ENCODE results near the gene STOX2.

The STOX2 gene

DNA sequence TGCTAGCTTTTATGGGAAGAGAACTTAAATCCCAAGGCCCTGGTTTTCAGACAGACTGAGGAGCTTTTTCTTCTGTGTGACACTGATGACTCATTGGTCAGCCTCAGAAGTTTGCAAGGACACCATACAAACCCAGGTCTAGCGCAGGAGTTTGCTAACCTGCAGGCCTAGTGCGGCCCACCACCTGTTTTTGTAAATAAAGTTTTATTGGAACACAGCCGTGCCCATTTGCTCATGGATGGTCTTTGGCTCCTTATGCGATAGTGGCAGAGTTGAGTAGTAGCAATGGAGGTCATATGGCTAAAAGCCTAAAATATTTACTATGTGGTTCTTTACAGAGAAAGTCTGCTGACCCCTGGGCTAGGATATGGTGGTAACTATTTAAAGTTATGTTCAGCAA is 98.3 kb downstream of the STOX2 start:
- Histone ChIP-seq H3K27ac (no peak overlapping the region), H3K9me3 (no peaks in the 10 kb centered on the region), H3K4me3 (no peak overlapping the region), H3K27me3 (no peaks in the 10 kb centered on the region), H3K4me1 (no peaks in the 10 kb centered on the region), H3K36me3 (no peaks in the 10 kb centered on the region)
- DNase-seq, result no peak
- intact Hi-C loops (cut with DNase I; ENCODE audit: low total_unique reads), result no loop called here
- TF ChIP-seq, protein P1, sequence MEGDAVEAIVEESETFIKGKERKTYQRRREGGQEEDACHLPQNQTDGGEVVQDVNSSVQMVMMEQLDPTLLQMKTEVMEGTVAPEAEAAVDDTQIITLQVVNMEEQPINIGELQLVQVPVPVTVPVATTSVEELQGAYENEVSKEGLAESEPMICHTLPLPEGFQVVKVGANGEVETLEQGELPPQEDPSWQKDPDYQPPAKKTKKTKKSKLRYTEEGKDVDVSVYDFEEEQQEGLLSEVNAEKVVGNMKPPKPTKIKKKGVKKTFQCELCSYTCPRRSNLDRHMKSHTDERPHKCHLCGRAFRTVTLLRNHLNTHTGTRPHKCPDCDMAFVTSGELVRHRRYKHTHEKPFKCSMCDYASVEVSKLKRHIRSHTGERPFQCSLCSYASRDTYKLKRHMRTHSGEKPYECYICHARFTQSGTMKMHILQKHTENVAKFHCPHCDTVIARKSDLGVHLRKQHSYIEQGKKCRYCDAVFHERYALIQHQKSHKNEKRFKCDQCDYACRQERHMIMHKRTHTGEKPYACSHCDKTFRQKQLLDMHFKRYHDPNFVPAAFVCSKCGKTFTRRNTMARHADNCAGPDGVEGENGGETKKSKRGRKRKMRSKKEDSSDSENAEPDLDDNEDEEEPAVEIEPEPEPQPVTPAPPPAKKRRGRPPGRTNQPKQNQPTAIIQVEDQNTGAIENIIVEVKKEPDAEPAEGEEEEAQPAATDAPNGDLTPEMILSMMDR (IDR thresholded peaks at IDR 0.05), result no peak

DNA sequence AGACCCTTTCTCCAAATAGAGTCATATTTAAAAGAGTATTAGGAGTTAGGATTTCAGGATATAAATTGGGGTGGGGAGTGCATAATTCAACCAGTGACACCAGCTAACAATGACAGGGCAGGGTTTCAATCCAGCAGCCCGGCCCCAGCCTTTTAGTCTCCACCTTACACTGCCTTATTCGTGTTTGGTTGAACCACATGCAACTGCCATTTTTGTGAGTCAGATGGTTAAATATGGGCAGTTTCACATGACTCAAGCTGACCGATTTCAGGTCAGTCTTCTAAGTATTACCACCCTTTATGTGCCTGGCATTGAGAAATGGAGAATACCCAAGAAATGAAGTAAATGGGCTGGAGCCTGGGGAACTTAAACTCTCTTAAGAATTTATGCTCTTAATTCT is 102.8 kb downstream of the STOX2 start:
- Histone ChIP-seq H3K4me3 (no peak overlapping the region), H3K27me3 (no peaks in the 10 kb centered on the region), H3K4me1 (no peaks in the 10 kb centered on the region), H3K9me3 (no peaks in the 10 kb centered on the region), H3K27ac (no peak overlapping the region), H3K36me3 (peaks cover 0 to 13% (median 0%) of the 10 kb centered on the region in 3 donors)
- TF ChIP-seq, protein P1 (IDR thresholded peaks at IDR 0.05), result no peak
- no peak for DNase-seq
- intact Hi-C loops (cut with DNase I; ENCODE audit: low total_unique reads), result no loop called here

DNA sequence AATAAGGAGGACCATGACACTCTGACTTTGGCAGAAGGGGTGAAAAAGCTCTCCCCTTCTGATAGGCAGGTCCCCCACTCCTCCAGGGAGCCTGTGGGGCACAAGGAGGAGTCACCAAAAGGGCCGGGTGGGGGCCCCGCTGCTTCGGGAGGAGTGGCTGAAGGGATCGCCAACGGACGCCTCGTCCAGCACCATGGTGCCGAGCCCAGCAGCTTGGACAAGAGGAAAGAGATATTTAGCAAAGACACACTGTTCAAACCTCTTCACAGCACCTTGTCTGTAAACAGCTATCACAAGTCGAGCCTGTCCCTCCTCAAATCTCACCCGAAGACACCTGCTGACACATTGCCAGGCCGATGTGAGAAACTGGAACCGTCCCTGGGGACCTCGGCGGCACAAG is 105.6 kb downstream of the STOX2 start:
- Histone ChIP-seq H3K9me3 (no peaks in the 10 kb centered on the region), H3K4me3 (no peak overlapping the region), H3K36me3 (peaks cover 0 to 13% (median 0%) of the 10 kb centered on the region in 3 donors), H3K27ac (no peak overlapping the region), H3K27me3 (no peaks in the 10 kb centered on the region), H3K4me1 (no peaks in the 10 kb centered on the region)
- intact Hi-C loops (cut with DNase I; ENCODE audit: low total_unique reads), result no loop called here
- DNase-seq, result no peak
- TF ChIP-seq, protein P1 (IDR thresholded peaks at IDR 0.05), result no peak

DNA sequence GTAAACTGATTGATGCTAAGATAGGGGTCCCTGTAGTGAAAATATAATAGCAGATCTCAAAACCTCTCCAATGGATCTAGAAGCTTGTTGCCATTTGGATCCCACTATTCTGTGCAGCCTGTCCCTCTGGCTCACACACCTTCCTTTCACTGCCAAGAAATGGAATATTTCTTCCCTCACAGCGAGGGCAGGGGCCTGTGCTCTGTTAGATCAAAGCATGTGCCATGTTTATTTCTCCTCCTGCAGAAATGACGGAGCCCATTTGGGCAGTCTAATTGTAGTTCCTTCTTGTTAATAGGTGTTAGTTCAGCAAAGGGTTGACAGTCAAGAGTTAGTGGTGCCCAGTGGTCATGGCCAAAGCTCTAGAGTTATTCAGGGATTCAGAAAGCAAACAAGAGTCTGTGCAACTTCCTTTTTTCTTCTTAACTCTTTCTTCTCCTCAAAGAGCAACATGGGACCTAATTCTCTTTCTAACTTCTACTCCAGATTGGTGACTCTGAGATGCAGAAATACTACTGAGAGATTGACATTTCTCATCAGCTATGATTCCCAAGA is 106.8 kb downstream of the STOX2 start:
- Histone ChIP-seq H3K27ac (no peak overlapping the region), H3K9me3 (no peaks in the 10 kb centered on the region), H3K27me3 (no peaks in the 10 kb centered on the region), H3K4me3 (no peak overlapping the region), H3K4me1 (no peaks in the 10 kb centered on the region), H3K36me3 (peaks cover 0 to 13% (median 0%) of the 10 kb centered on the region in 3 donors)
- TF ChIP-seq, protein P1 (IDR thresholded peaks at IDR 0.05), result no peak
- intact Hi-C loops (cut with DNase I; ENCODE audit: low total_unique reads), result no loop called here
- no peak for DNase-seq

DNA sequence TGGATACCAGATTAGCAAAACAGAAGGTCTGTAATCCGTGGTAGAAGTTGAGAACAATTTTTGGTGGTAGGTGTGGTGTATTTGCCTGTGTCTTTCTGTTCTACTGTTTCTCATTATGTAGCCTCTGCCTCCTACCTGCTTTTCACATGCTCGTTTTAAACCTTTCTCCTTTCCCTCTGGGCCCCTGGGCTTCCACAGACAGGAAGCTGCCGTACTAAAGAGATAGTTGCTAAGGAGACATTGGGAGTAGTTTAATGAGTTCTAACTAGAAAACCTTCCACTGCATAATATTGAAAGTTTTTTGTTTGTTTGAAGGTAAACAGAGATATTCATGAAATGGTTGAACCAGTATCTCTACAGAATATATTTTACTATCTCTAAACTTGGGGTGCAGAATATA is 107.8 kb downstream of the STOX2 start:
- H3K36me3 ChIP-seq, result peaks cover 0 to 13% (median 0%) of the 10 kb centered on the region in 3 donors
- no peaks in the 10 kb centered on the region for H3K9me3 ChIP-seq
- H3K4me3 ChIP-seq, result no peak overlapping the region
- TF ChIP-seq, protein P1 (IDR thresholded peaks at IDR 0.05), result no peak
- intact Hi-C loops (cut with DNase I; ENCODE audit: low total_unique reads), result no loop called here
- DNase-seq, result no peak
- no peak overlapping the region for H3K27ac ChIP-seq
- no peaks in the 10 kb centered on the region for H3K4me1 ChIP-seq
- no peaks in the 10 kb centered on the region for H3K27me3 ChIP-seq

DNA sequence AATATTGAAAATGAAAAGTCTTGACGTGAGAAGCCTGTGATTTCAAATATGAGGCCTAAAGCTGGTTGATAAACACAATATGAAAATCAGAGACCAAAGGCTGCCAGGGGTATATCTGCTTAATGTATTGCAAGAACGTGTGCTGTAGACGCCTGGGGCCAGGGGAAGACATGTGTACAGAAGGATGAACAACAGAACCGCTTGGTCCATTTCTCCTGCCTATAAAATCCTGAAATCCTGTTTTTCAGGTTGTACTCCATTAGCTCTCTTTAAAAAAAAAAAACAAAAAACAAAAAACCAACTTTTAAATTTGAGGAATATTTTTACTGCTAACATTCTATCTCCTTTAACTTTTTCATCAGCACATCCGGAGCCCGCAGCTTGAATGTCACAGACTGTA is 109.2 kb downstream of the STOX2 start:
- Histone ChIP-seq H3K27me3 (no peaks in the 10 kb centered on the region), H3K9me3 (no peaks in the 10 kb centered on the region), H3K4me3 (no peak overlapping the region), H3K4me1 (no peaks in the 10 kb centered on the region), H3K27ac (no peak overlapping the region), H3K36me3 (peaks cover 0 to 10% (median 0%) of the 10 kb centered on the region in 3 donors)
- TF ChIP-seq, protein P1 (IDR thresholded peaks at IDR 0.05), result no peak
- intact Hi-C loops (cut with DNase I; ENCODE audit: low total_unique reads), result no loop called here
- no peak for DNase-seq

All from tibial artery (tissue), 4 donors.